Cerebellar cortex (tissue), 1 donor: ENCODE results near the gene ADGRF4.
"Not testable (repeated sequence)": the region's sequence is repeated elsewhere in the genome, so short reads cannot be mapped to it uniquely, and the experiment has no call there.

Experiments
- DNase-seq: peaks from one replicate; pipeline ENCODE4 v3.0.0-alpha.2; 2015; ENCODE audit warnings: low spot score

The ADGRF4 gene

DNA sequence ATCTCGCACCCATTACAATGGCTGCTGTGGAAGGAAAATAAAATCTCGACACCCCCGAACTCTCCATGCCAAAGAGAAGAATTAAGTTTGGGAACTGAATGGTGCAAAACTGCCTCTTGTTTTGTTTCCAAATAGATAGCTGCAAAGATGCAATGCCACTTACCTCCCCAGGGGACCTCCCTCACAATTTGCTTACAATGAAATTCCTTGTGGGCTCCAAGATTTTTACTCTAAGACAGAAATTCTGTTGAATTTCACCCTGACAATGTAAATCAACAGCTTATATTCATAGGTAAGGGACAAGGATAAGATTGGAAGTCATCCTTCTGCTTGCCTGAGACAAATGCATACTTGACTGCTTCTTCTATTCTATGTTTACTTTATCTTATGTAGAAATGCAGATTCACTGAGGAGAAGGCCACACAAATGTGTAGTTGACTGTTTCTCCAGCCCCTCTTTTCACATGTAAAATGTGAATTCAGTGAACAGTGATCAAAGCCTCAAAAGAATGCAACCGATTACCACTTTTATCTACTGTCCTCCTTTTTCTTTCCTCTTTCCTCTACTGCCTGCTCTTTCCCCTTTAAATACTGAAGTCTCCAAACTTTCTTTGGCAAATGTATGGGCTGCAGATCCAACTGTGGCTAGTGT lies 36.6 kb downstream of the ADGRF4 start:
- DNase-seq, result no peak

DNA sequence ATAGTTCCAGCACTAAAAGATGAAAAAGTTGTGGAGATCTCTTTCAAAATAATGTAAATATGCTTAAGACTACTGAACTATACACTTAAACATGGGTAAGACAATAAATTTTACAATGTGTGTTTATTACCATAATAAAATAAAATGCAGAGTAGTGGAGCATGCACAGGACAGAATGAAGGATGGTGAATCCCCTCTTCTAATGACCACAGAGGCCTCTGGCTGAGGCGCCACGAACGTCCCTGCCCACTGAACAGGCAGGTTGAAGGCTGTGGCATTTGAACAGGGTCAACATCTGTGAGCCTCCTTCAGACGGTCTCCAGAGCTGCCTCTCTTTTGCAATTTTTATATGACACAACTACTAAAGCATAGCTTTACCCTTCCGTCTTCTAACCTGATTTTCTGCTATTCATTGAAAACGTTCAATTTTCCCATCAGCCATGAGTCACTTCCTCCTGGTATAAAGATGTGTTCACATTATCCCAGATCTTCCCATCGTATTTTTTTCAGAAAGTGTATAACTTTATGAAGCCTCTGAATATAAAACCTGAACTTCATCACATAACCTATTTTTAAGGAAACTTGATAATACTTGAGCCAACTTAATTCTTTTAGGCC lies 37.8 kb downstream of the ADGRF4 start:
- no peak for DNase-seq

DNA sequence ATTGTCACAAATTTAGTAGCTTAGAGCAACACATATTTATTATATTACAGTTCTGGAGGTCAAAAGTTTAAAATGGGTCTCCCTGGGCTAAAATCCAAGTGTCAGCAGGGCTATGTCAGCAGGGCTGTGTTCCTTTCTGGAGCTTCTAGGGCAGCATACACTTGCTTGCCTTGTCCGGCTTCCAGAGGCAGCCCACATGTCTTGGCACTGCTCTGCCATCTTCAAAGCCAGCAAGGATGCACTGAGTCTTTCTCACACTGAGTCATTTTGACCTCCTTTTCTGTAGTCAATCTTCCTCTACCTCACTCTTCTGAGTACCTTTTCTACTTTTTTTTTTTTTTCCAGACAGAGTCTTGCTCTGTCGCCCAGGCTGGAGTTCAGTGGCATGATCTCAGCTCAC lies 39.0 kb downstream of the ADGRF4 start:
- DNase-seq, result no peak

DNA sequence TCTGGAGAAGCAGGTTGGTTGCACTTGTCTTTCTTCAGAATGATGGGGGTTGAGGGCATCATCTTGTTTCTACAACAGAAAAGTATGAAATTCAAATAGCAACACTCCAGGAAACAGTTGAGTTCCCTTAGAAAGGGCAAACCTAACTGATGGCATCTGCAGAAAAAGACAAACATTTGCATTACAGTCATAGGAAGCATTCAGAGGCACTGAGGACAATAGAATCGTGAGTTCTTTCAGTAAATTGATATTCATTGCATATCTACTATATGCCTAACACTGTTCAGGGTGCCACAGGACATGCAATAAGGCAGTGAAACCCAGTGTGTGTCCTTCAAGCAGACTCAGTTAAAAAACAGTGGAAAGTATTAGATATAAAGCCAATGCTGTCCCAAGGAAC lies 42.3 kb downstream of the ADGRF4 start:
- DNase-seq, result no peak

DNA sequence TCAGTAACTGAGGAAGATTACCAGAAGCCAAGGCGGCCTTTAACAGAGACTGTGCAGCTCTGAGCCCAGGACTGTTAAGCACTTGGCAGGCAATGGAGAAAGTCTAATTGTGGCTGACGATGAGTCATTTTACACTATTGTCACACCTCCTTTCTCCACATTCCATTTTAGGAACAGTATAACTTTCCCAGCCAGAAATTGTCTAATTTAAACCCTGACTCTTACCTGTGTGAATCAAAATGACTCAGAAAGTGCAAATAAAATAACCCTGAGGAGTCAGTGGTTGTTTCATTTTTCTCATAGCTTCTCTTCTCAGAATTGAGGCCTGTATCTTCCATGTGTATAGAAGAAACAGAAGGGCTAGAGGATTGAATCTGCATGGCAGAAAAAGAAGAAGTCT lies 43.4 kb downstream of the ADGRF4 start:
- DNase-seq, result peak; percentile 14

DNA sequence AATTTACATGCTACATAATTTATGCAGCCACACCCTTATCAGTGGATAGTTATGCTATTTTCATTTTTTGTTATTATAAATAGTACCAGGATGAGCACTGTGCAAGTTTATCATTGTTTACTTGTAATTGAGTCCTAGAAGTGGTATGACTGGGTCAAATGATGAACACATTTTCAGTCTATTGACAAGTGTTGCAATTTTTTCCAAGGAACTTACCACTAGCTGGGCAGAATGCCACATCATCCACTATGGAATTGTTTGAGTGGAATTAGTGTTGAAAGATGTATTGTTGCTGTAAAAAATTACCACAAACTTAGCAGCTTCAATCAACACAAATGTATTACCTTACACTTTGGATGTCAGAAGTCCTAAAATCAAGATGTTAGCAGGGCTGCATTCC lies 45.4 kb downstream of the ADGRF4 start:
- no peak for DNase-seq

DNA sequence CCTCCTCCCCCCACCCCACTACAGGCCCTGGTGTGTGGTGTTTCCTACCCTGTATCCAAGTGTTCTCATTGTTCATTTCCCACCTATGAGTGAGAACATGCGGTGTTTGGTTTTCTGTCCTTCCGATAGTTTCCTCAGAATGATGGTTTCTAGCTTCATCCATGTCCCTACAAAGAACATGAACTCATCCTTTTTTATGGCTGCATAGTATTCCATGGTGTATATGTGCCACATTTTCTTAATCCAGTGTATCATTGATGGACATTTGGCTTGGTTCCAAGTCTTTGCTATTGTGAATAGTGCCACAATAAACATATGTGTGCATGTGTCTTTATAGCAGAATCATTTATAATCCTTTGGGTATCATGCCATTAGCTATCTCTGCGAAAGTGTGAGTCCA lies 46.9 kb downstream of the ADGRF4 start:
- DNase-seq, result not testable (repeated sequence)

DNA sequence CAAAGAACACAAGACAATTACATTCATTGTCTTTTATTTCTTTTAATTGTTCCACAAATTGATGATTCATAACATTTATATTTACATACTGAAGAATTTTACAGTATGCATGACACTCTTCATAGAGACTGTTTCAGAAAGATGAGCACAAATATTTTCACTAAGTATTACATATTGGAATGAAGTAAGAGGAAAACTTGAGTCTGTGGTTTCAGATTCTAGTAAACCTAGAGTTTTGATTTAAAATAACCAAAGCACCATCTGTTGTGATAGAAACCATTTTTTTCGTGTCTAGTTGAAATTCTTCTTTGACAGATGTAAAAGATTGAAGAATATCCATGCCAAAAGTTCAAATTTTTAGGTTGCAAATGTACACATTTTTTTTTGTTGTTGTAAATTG lies 51.4 kb downstream of the ADGRF4 start:
- no peak for DNase-seq

DNA sequence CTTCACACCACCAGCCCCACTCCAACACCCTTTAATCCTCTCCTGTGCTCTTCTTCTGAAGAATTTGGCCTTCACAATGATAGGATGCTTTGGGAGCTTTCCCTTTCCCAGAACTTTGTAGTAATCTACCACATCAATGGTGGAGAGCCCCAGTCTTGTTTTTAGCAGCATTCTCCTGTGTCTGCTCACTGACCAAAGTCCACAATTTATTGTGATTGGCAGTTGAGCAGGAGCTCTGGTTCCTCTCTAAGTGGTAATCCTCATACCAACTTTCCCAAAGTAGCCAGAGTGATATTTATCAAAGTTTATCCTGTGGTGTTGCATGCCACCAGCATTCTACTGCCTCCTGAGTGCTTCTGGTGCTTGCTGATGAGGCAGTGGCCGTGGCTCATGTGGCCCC lies 54.4 kb downstream of the ADGRF4 start:
- no peak for DNase-seq

DNA sequence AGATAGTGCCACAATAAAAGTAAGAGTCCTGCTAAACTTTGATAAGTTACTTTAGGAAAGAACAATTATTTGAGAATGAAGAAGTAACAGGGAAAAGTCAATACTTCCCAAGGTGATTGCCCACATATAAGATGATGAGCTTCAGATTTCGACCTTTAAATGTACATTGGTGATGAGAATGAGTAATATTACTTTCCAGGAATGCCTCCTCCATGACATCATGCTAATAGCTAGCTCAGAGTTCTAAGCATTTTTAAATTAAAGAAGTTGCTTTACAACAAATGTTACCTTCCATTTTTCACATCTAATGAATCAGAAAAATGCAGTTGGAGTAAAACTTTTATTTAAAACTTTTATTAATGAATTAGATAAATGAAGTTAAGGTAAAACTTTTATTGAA lies 61.0 kb downstream of the ADGRF4 start:
- DNase-seq, result no peak

DNA sequence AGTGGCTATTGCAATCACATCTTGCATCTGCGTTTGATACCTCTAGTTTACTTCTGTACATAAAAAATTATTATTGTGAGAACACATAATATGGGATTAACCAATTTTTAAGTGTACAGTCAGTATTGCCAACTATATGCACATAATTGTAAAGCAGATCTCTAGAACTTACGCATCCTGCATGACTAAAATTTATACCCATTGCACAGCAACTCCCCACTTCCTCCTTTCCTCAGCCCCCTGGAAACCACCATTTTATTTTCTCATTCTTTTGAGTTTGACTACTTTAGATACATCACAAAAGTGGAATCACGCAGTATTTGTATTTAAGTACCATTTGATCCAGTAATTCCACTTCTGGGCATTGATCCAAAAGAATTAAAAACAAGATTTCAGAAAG lies 64.1 kb downstream of the ADGRF4 start:
- DNase-seq, result no peak

DNA sequence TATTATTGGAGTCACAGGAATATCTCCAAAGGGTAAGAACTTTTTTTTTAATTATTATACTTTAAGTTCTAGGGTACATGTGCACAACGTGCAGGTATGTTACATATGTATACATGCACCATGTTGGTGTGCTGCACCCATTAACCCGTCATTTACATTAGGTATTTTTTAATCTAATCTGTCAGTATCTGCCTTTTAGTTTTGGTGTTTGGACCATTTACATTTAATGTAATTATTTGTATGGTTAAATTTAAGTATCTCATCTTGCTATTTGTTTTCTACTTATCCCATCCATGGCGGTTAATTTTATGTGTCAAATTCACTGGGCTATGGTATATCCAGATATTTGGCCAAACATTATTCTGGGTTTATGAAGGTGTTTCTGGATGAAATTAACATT lies 68.1 kb downstream of the ADGRF4 start:
- no peak for DNase-seq

DNA sequence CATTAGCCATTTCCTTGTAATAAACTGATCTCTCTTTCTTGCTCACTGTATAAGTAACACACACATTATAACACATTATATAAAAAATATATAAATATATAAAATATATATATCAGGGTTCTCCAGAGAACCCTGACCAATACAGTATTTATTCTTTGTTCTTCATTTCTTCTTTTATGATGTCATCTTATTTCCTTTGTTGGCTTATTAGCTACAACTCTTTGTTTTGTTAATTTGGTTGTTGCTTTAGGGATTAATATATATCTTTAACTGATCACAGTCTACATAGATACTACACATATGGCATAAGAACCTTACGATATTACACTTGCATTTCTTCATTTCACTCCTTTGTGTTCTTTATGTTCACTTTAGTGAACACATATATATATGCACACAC lies 68.7 kb downstream of the ADGRF4 start:
- DNase-seq, result no peak

DNA sequence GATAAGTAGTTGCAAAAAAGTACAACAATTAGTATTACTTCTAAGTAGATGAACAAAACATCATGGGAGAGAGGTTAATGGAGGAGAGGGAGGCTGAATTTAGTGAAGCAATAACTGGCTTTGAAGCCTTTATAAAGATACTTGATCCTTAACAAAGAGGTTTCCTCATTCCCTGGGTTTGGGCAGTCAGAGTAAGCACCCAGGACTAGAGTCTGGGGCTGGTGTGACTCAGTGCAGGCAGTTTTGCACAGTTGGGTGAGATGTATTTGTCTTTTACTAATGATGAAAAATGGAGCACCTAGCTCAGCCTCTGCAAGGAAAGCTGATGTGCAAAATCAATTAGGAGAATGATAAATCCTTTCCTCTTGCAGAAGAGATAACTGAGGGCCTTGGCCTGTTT lies 71.6 kb downstream of the ADGRF4 start:
- no peak for DNase-seq
